COLO829 (cell line): Measurements from ENCODE around the gene TIMM21.

ENCODE experiments used
- DNase-seq: peaks from one replicate; pipeline ENCODE4 v3.0.0; 2012; ENCODE audit warnings: low spot score

TIMM21 gene

GRCh38 chr18:74147491-74147778 is 888 bp upstream of the TIMM21 start:
- DNase-seq: no peak

GRCh38 chr18:74148543-74149070 is 284 bp downstream of the TIMM21 start:
- no peak for DNase-seq

- DNase-seq: no peak
These were observed 1.6 kb downstream of the TIMM21 start for GRCh38 chr18:74149878-74150277.

GRCh38 chr18:74152270-74152669 is 3.9 kb downstream of the TIMM21 start:
- no peak for DNase-seq

- DNase-seq: no peak
These were observed 4.5 kb downstream of the TIMM21 start for GRCh38 chr18:74152857-74153256.

GRCh38 chr18:74153377-74153776 is 5.1 kb downstream of the TIMM21 start:
- no peak for DNase-seq

- DNase-seq: no peak
These were observed 5.5 kb downstream of the TIMM21 start for GRCh38 chr18:74153793-74154192.

- DNase-seq: no peak
These were observed 6.4 kb downstream of the TIMM21 start for GRCh38 chr18:74154716-74155115.

GRCh38 chr18:74155276-74155675 is 7.0 kb downstream of the TIMM21 start:
- DNase-seq: no peak

GRCh38 chr18:74163019-74163660 is 14.8 kb downstream of the TIMM21 start:
- no peak for DNase-seq

GRCh38 chr18:74166386-74166785 is 18.1 kb downstream of the TIMM21 start:
- no peak for DNase-seq

GRCh38 chr18:74171910-74172606 is 23.7 kb downstream of the TIMM21 start:
- no peak for DNase-seq

- no peak for DNase-seq
These were observed 24.5 kb downstream of the TIMM21 start for GRCh38 chr18:74172697-74173433.

GRCh38 chr18:74173434-74173750 is 25.1 kb downstream of the TIMM21 start:
- no peak for DNase-seq

- no peak for DNase-seq
These were observed 27.3 kb downstream of the TIMM21 start for GRCh38 chr18:74175658-74176057.

GRCh38 chr18:74178884-74179283 is 30.6 kb downstream of the TIMM21 start:
- no peak for DNase-seq

- DNase-seq: no peak
These were observed 31.4 kb downstream of the TIMM21 start for GRCh38 chr18:74179623-74180199.

- no peak for DNase-seq
These were observed 34.0 kb downstream of the TIMM21 start for GRCh38 chr18:74182335-74182734.

GRCh38 chr18:74183130-74183529 is 34.8 kb downstream of the TIMM21 start:
- DNase-seq: peak; percentile 28

- no peak for DNase-seq
These were observed 36.6 kb downstream of the TIMM21 start for GRCh38 chr18:74184875-74185274.

GRCh38 chr18:74185860-74186259 is 37.5 kb downstream of the TIMM21 start:
- DNase-seq: no peak

GRCh38 chr18:74186661-74187060 is 38.3 kb downstream of the TIMM21 start:
- no peak for DNase-seq

- no peak for DNase-seq
These were observed 41.8 kb downstream of the TIMM21 start for GRCh38 chr18:74190086-74190485.
